AG10803 (cell line): ENCODE results near the gene TAPBPL.

Source experiments
- DNase-seq: peaks from one replicate; pipeline ENCODE4 v3.0.0; 2010; ENCODE audit warnings: low read depth
- H3K4me3 ChIP-seq: 2 replicates; pipeline ENCODE4 v1.5.1; 2011; ENCODE audit warnings: mild to moderate bottlenecking, low read length, control low read depth
- TF ChIP-seq, protein P1 (sequence below): conservative IDR thresholded peaks from 2 replicates; pipeline ENCODE4 v1.5.1; 2011; ENCODE audit warnings: mild to moderate bottlenecking, low read length, control low read depth, inconsistent platforms

Gene TAPBPL

DNA sequence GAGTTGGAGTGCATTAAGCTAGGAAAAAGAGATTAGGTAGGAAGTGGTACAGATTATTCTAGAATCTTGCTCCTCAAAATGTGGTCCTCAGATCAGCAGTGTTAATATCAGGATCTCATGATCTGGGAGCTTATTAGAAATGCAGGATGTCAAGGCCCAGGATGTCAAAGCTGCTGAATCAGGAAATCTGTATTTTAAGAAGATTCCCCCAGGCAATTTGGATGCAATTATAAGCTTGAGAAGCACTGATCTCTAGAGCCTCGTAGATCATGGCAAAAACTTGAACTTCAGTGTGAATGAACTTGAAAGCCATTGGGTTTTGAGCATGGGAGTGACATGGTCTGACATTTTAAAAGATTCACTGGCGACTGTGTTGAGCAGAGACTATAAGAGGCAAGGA lies 48.6 kb downstream of the TAPBPL start:
- no peak for DNase-seq
- H3K4me3 ChIP-seq, result no peak overlapping the region
- TF ChIP-seq, protein P1, sequence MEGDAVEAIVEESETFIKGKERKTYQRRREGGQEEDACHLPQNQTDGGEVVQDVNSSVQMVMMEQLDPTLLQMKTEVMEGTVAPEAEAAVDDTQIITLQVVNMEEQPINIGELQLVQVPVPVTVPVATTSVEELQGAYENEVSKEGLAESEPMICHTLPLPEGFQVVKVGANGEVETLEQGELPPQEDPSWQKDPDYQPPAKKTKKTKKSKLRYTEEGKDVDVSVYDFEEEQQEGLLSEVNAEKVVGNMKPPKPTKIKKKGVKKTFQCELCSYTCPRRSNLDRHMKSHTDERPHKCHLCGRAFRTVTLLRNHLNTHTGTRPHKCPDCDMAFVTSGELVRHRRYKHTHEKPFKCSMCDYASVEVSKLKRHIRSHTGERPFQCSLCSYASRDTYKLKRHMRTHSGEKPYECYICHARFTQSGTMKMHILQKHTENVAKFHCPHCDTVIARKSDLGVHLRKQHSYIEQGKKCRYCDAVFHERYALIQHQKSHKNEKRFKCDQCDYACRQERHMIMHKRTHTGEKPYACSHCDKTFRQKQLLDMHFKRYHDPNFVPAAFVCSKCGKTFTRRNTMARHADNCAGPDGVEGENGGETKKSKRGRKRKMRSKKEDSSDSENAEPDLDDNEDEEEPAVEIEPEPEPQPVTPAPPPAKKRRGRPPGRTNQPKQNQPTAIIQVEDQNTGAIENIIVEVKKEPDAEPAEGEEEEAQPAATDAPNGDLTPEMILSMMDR, result no peak

DNA sequence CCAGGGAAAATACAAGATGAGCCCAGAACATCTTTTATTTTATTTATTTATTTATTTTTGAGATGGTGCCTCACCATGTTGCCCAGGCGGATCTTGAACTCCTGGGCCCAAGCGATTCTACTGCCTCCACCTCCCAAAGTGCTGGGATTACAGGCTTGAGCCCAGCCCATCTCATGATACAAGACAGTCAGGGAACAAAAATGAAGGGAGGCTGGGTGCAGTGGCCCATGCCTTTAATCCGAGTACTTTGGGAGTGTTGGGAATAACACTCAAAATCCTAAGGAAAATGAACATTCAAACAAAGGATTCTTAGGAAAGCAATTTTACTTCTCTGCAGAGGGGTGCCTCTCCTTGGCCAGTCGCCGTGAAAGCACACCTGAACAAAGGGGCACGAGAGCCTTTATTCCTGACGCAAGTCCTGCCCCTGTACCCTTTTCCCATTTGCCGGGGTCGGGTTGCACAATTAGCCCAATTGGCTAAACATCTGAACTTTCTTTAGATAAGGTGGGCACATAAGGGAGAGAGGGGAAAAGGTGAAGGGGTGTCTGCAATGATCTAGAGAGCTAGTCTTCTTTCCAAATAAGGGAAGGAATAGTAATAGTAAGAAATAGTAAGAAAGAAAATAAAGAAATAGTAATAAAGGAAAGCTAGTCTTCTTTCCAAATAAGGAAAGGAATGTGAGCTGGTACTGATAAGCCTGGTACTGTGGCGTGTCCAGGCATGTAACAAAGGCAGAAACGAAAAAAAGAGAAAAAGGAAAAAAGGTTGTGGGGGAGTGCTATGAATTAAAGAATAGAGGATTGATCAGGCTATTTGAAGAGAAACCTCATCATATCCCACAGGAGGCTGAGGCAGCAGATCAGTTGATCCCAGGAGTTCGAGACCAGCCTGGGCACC lies 55.5 kb downstream of the TAPBPL start:
- no peak for DNase-seq
- H3K4me3 ChIP-seq, result no peak overlapping the region
- TF ChIP-seq, protein P1, result no peak

DNA sequence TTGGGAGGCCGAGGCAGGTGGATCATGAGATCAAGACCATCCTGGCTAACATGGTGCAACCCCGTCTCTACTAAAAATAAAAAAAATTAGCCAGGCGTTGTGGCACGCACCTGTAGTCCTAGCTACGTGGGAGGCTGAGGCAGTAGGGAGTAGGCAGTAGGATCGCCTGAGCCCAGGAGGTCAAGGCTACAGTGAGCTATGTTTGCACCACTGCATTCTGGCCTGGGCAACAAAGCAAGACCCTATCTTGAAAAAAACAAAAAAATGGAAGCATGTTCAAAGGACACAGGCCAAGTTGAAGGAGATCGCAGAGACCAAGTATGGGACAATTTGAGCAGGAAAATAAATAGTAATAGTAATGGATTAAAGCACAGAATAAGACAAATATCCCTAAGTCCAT lies 56.2 kb downstream of the TAPBPL start:
- no peak overlapping the region for H3K4me3 ChIP-seq
- DNase-seq, result no peak
- TF ChIP-seq, protein P1, result no peak
